BLaER1 treated with 17β-estradiol and CSF1 and Interleukin-3, amounts not matched to agents 10 nM and 100 nM (cell line): ENCODE data around the gene PPFIBP2.
A peak's percentile ranks its signal among the peaks of the same experiment; 100 is the strongest.

Source experiments
- H3K27ac ChIP-seq, 11 experiments: shearing (Covaris generic); formaldehyde crosslinking; 2 replicates each; pipeline ENCODE4 v1.8.1; 2022
- H3K27me3 ChIP-seq, 11 experiments: shearing (Covaris generic); formaldehyde crosslinking; 2 replicates each; pipeline ENCODE4 v1.8.1; 2022
- H3K36me3 ChIP-seq, 11 experiments: shearing (Covaris generic); formaldehyde crosslinking; 2 replicates each; pipeline ENCODE4 v1.8.1; 2022
- H3K4me1 ChIP-seq, 10 experiments: shearing (Covaris generic); formaldehyde crosslinking; 2 replicates each; pipeline ENCODE4 v1.8.1; 2022
- H3K4me2 ChIP-seq, 11 experiments: shearing (Covaris generic); formaldehyde crosslinking; 2 replicates each; pipeline ENCODE4 v1.8.1; 2022
- H3K4me3 ChIP-seq, 10 experiments: shearing (Covaris generic); formaldehyde crosslinking; 2 replicates each; pipeline ENCODE4 v1.8.1; 2022
- H3K9ac ChIP-seq, 11 experiments: shearing (Covaris generic); formaldehyde crosslinking; 2 replicates each; pipeline ENCODE4 v1.8.1; 2022
- H3K9me3 ChIP-seq, 11 experiments: shearing (Covaris generic); formaldehyde crosslinking; replicated peaks in 1 of 11; 2 replicates each; pipeline ENCODE4 v1.8.1; 2022
- H4K20me1 ChIP-seq, 11 experiments: shearing (Covaris generic); formaldehyde crosslinking; 2 replicates each; pipeline ENCODE4 v1.8.1; 2022
- Cebpa-rat ChIP-seq, 11 experiments: shearing (Covaris generic); IDR thresholded peaks; 2 replicates each; pipeline ENCODE4 v1.8.1; 2022

PPFIBP2 gene

GRCh38 chr11:7558046-7558445 lies 44.2 kb downstream of the PPFIBP2 start:
- no peaks in the 10 kb centered on the region for H3K4me1 ChIP-seq
- H3K27me3 ChIP-seq = no peaks in the 10 kb centered on the region; a peak in 2 of 22 replicates
- H3K4me2 ChIP-seq = no peak overlapping the region
- H3K9me3 ChIP-seq = no peaks in the 10 kb centered on the region
- no peak overlapping the region for H3K9ac ChIP-seq
- peaks cover 0 to 36% (median 0%) of the 10 kb centered on the region in 11 experiments; a peak in 5 of 22 replicates for H3K36me3 ChIP-seq
- no peak for TF ChIP-seq Cebpa-rat (IDR thresholded peaks at IDR 0.05)
- H3K27ac ChIP-seq = no peak overlapping the region
- peaks cover 0 to 99% (median 8%) of the 10 kb centered on the region in 11 experiments; a peak in 10 of 22 replicates for H4K20me1 ChIP-seq
- H3K4me3 ChIP-seq = no peak overlapping the region

- no peak overlapping the region for H3K9ac ChIP-seq
- no peaks in the 10 kb centered on the region for H3K9me3 ChIP-seq
- H4K20me1 ChIP-seq = peaks cover 0 to 98% (median 8%) of the 10 kb centered on the region in 11 experiments; a peak in 11 of 22 replicates
- no peak for TF ChIP-seq Cebpa-rat (IDR thresholded peaks at IDR 0.05)
- no peaks in the 10 kb centered on the region; a peak in 2 of 22 replicates for H3K27me3 ChIP-seq
- H3K4me1 ChIP-seq = no peaks in the 10 kb centered on the region
- no peak overlapping the region for H3K27ac ChIP-seq
- H3K4me3 ChIP-seq = no peak overlapping the region
- H3K36me3 ChIP-seq = peaks cover 0 to 28% (median 0%) of the 10 kb centered on the region in 11 experiments; a peak in 4 of 22 replicates
- H3K4me2 ChIP-seq = no peak overlapping the region
These were observed 45.8 kb downstream of the PPFIBP2 start for GRCh38 chr11:7559398-7560283.

GRCh38 chr11:7561562-7561961 lies 47.8 kb downstream of the PPFIBP2 start:
- no peak overlapping the region for H3K4me3 ChIP-seq
- H3K9ac ChIP-seq = no peak overlapping the region
- H3K4me2 ChIP-seq = no peak overlapping the region
- no peaks in the 10 kb centered on the region for H3K4me1 ChIP-seq
- peaks cover 0 to 98% (median 9%) of the 10 kb centered on the region in 11 experiments; a peak in 12 of 22 replicates for H4K20me1 ChIP-seq
- peaks cover 0 to 10% (median 0%) of the 10 kb centered on the region in 11 experiments; a peak in 3 of 22 replicates for H3K27me3 ChIP-seq
- peaks cover 0 to 38% (median 4%) of the 10 kb centered on the region in 11 experiments; a peak in 10 of 22 replicates for H3K36me3 ChIP-seq
- no peak overlapping the region for H3K27ac ChIP-seq
- no peak for TF ChIP-seq Cebpa-rat (IDR thresholded peaks at IDR 0.05)
- no peaks in the 10 kb centered on the region for H3K9me3 ChIP-seq

GRCh38 chr11:7563281-7563680 lies 49.5 kb downstream of the PPFIBP2 start:
- Histone ChIP-seq H4K20me1 (peaks cover 0 to 98% (median 9%) of the 10 kb centered on the region in 11 experiments; a peak in 12 of 22 replicates), H3K4me1 (no peaks in the 10 kb centered on the region), H3K27ac (no peak overlapping the region), H3K4me2 (no peak overlapping the region), H3K9ac (no peak overlapping the region), H3K9me3 (peaks cover 3 to 7% (median 6%) of the 10 kb centered on the region in 11 experiments; a peak in 20 of 22 replicates), H3K27me3 (peaks cover 0 to 21% (median 0%) of the 10 kb centered on the region in 11 experiments; a peak in 7 of 22 replicates), H3K36me3 (peaks cover 3 to 50% (median 10%) of the 10 kb centered on the region in 11 experiments; a peak in 12 of 22 replicates), H3K4me3 (no peak overlapping the region)
- no peak for TF ChIP-seq Cebpa-rat (IDR thresholded peaks at IDR 0.05)

GRCh38 chr11:7564803-7565202 lies 51.0 kb downstream of the PPFIBP2 start:
- peaks cover 9 to 14% (median 12%) of the 10 kb centered on the region in 11 experiments; a peak in 20 of 22 replicates for H3K9me3 ChIP-seq
- no peak for TF ChIP-seq Cebpa-rat (IDR thresholded peaks at IDR 0.05)
- H3K4me3 ChIP-seq = no peak overlapping the region
- H4K20me1 ChIP-seq = peaks cover 4 to 98% (median 18%) of the 10 kb centered on the region in 11 experiments; a peak in 16 of 22 replicates
- no peak overlapping the region for H3K27ac ChIP-seq
- no peak overlapping the region for H3K4me2 ChIP-seq
- H3K36me3 ChIP-seq = peaks cover 3 to 58% (median 10%) of the 10 kb centered on the region in 11 experiments; a peak in 12 of 22 replicates
- H3K27me3 ChIP-seq = peaks cover 0 to 36% (median 12%) of the 10 kb centered on the region in 11 experiments; a peak in 17 of 22 replicates
- peaks cover 0 to 5% (median 0%) of the 10 kb centered on the region in 10 experiments; a peak in 1 of 20 replicates for H3K4me1 ChIP-seq
- H3K9ac ChIP-seq = no peak overlapping the region

GRCh38 chr11:7567311-7567710 lies 53.5 kb downstream of the PPFIBP2 start:
- no peak for TF ChIP-seq Cebpa-rat (IDR thresholded peaks at IDR 0.05)
- Histone ChIP-seq H3K27ac (no peak overlapping the region), H3K4me2 (no peak overlapping the region), H3K36me3 (peaks cover 3 to 60% (median 10%) of the 10 kb centered on the region in 11 experiments; a peak in 12 of 22 replicates), H3K4me3 (no peak overlapping the region), H4K20me1 (peaks cover 22 to 98% (median 43%) of the 10 kb centered on the region in 11 experiments; a peak in 19 of 22 replicates), H3K4me1 (peaks cover 0 to 15% (median 0%) of the 10 kb centered on the region in 10 experiments; a peak in 6 of 20 replicates), H3K9me3 (peaks cover 9 to 14% (median 12%) of the 10 kb centered on the region in 11 experiments; a peak in 20 of 22 replicates), H3K27me3 (peaks cover 5 to 61% (median 37%) of the 10 kb centered on the region in 11 experiments), H3K9ac (no peak overlapping the region)

- peaks cover 22 to 78% (median 55%) of the 10 kb centered on the region in 11 experiments for H3K27me3 ChIP-seq
- H3K4me1 ChIP-seq = peaks cover 0 to 32% (median 0%) of the 10 kb centered on the region in 10 experiments; a peak in 6 of 20 replicates
- H3K4me3 ChIP-seq = no peak overlapping the region
These were observed 55.2 kb downstream of the PPFIBP2 start for GRCh38 chr11:7569044-7569443.

GRCh38 chr11:7570241-7570640 lies 56.4 kb downstream of the PPFIBP2 start:
- Histone ChIP-seq H3K27me3 (peaks cover 34 to 89% (median 67%) of the 10 kb centered on the region in 11 experiments), H3K36me3 (peaks cover 3 to 67% (median 10%) of the 10 kb centered on the region in 11 experiments; a peak in 12 of 22 replicates), H3K9ac (no peak overlapping the region), H3K4me3 (no peak overlapping the region), H3K4me1 (peaks cover 0 to 43% (median 1%) of the 10 kb centered on the region in 10 experiments; a peak in 13 of 20 replicates), H3K27ac (no peak overlapping the region), H3K4me2 (no peak overlapping the region), H3K9me3 (peaks cover 9 to 14% (median 12%) of the 10 kb centered on the region in 11 experiments; a peak in 20 of 22 replicates), H4K20me1 (peaks cover 51 to 100% (median 64%) of the 10 kb centered on the region in 11 experiments; a peak in 20 of 22 replicates)
- TF ChIP-seq Cebpa-rat (IDR thresholded peaks at IDR 0.05) = no peak

More at GRCh38 chr11:7569044-7569443, 55.2 kb downstream of the PPFIBP2 start:
- Histone ChIP-seq H3K9ac (no peak overlapping the region), H3K9me3 (peaks cover 9 to 14% (median 12%) of the 10 kb centered on the region in 11 experiments; a peak in 20 of 22 replicates), H3K27ac (no peak overlapping the region), H3K4me2 (0 out of 22 replicates have a peak overlapping the region, but pooled peaks of 1 of the 11 experiments have one; percentile 20), H4K20me1 (peaks cover 39 to 100% (median 60%) of the 10 kb centered on the region in 11 experiments; a peak in 20 of 22 replicates), H3K36me3 (peaks cover 3 to 68% (median 10%) of the 10 kb centered on the region in 11 experiments; a peak in 12 of 22 replicates)
- no peak for TF ChIP-seq Cebpa-rat (IDR thresholded peaks at IDR 0.05)
